CD4-positive, alpha-beta T cell treated with Interleukin-15 for 4 hours (primary cell): ENCODE data around the gene RFPL3.
"Not testable (repeated sequence)": the region's sequence is repeated elsewhere in the genome, so short reads cannot be mapped to it uniquely, and the experiment has no call there.

Source experiments
- DNase-seq: peaks from one replicate; pipeline ENCODE4 v3.0.0-alpha.2; 2020; ENCODE audit warnings: low spot score

The RFPL3 gene

DNA sequence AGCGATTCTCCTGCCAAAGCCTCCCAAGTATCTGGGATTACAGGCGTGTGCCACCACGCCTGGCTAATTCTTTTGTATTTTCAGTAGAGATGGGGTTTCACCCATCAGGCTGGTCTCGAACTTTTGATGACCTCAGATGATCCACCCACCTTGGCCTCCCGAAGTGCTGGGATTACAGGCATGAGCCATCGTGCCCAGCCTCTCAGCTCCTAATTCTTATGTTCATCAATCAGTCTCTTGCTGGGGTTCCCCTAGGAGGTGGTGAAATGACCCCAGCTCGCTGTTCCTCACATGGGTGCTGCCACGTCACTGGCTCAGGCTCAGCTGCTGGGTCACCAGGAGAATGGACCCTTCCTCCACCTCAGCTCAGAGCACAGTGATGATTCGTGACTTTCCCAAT is at the start of gene RFPL3:
RFPL3 (plus strand) TSS at position 301 of the 400 bp plus-strand sequence. CDS start 205 bp downstream, outside the sequence.
- DNase-seq = not testable (repeated sequence)

GRCh38 chr22:32308191-32308590 is 49.5 kb upstream of the RFPL3 start:
- DNase-seq = no peak

DNA sequence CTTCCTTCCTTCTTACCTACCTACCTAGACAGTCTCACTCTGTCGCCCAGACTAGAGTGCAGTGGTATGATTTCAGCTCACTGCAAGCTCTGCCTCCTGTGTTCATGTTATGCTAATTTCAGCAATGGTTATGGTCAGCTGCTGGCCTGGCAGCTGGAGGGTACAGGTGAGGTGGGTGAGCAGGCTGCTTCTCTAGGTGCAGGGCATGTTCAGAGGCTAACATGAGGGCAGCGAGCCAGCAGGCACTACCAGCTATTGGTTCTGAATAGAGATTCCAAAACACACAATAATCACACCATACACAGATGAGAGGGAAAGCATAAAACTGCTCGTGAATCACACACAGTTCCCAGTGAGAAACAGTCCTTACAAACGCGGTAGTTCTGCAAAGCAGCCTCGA is 48.7 kb upstream of the RFPL3 start:
- DNase-seq = no peak

GRCh38 chr22:32309585-32310251 is 47.9 kb upstream of the RFPL3 start:
- no peak for DNase-seq

- no peak for DNase-seq
Observed at GRCh38 chr22:32310777-32311176, 46.9 kb upstream of the RFPL3 start.

GRCh38 chr22:32311551-32312071 is 46.1 kb upstream of the RFPL3 start:
- DNase-seq = no peak

GRCh38 chr22:32312748-32313147 is 44.9 kb upstream of the RFPL3 start:
- no peak for DNase-seq

- DNase-seq = no peak
Observed at GRCh38 chr22:32313532-32313931, 44.1 kb upstream of the RFPL3 start.

DNA sequence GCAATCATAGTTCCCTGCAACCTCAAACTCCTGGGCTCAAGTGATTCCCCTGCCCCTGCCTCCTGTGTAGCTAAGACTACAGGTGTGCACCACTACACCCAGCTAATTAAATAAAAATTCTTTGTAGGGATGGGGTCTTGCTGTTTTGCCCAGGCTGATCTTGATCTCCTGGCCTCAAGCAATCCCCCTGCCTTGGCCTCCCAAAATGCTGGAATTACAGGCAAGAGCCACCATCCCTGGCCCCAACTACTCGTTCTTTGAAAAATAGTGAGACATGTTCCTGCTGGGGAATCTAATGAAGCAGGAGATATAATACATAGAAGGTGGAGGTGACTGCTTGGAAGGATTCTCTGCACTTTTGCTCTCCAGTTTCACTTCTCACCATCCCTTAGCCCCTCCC is 40.1 kb upstream of the RFPL3 start:
- no peak for DNase-seq

GRCh38 chr22:32318361-32318760 is 39.3 kb upstream of the RFPL3 start:
- DNase-seq = no peak

DNA sequence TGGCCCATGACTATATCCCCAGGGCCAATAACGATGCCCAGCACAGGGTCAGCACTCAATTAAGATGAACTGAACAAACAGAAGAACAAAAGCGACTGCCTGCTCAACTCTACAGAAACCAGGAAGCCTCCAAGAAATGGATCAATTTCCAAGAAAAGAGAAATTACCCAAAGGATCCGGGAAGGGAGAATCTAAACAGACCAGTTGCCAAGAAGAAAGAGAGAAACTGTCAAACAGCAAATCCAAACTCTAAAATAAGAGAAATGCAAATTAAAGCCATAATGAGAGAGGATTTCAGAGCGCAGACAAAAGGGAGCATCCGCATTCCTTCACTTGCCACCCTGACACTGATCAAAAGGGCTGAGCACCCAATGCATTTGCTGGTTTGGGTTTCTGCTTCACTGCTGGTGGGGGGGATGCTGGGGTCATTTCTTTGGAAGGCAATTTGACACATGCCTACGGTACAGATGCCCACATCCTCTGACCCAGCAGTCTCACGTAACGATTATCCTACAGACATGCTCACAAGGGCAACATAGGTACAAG is 37.7 kb upstream of the RFPL3 start:
- DNase-seq = no peak

DNA sequence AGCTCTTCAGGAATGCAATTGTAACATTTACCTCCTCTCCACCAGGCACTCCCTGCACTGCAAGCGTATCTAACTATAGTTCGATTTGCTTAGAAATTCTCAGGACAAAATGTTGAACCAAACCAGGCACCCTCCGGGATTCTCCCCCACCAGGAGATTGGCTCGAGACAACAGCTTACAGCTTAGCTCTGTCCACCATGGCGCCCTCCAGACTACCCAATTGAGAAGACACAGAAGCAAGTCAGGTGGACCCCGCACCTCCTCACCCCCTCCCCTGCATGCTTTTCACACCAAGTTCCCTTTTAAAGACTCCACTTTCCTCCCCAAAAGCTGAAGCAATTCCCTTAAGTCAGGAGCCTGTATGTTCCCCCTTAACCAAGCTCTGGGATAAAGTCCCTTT is 34.7 kb upstream of the RFPL3 start:
- DNase-seq = no peak

GRCh38 chr22:32323513-32324164 is 34.0 kb upstream of the RFPL3 start:
- no peak for DNase-seq

DNA sequence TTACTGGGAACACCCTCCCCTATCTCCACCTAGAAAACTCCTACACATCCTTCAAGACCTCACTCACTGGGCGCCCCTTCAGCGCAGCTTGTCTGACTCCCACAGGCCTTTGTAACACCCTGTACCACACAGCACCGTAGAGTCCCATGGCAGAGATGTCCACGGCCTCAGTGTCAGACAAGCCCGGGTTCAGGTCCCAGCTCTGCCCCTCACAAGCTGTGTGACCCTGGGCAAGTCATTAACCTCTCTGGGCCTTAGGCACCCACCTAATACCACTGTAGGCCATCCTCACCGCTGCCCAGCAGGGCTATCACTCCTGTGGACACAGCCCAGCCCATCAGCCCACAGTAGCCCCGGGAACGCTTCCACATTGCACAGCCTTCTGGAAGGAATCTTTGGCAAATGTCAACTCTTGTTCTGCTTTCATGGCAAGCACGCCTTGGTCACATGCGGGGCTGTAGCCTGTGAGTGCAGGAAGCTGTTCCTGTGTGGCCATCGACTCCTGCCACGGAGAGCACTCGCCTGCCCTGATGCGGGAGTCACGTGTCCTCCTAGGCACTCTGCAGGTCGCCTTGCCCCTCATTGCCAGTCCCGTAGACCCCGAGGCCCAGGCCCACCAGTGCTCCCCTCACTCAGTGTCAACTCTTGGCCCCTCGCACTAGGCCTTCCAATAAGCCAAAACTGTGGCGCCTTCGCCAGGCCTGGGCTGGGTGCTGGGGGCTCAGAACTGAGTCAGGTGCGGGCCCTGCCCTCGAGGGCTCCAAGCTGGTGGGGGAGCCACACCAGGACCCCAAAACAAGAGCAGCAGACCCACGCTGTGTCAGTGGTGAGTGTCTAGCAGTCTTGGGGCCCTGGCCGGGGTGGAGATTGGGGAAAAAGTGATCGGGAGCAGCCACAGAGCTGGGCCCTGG is 32.9 kb upstream of the RFPL3 start:
- no peak for DNase-seq

DNA sequence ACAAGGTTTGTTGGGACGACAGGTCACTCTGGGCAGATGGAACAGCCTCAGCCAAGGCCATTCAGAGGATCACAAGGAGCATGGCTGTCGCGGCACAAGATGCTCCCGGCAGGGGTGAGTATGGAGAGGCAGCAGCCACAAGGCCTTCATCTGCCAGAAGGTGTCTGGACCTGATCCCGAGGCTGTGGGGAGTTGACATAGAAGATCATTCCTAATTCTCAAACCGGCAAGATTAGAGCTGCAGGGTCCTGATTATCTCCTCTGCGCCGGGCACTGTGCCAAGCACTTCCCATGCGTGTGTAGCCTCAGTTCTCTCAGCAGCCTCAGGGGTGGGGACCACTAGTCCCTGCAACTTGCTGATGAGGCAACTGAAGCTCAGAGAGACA is 32.3 kb upstream of the RFPL3 start:
- DNase-seq = no peak

GRCh38 chr22:32325811-32326237 is 31.8 kb upstream of the RFPL3 start:
- DNase-seq = no peak

DNA sequence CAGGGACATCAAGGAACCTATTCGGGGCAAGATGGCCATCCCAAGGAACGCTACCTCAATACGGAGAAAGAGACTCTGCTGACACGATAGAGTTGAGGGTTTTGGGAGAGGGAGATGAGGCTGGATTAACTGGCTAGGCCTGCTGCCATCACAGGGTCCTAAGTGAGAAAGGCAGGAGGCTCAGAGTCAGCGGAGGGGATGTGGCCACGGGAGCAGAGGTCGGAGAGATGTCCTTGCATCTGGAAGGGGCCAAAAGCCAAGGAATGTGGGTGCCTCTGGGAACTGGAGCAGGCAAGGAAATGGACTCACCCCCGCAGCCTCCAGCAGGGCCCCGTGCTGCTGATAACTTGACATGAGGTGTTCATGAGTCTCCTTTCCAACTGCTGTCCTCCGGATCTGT is 31.0 kb upstream of the RFPL3 start:
- no peak for DNase-seq

- no peak for DNase-seq
Observed at GRCh38 chr22:32327066-32327465, 30.6 kb upstream of the RFPL3 start.

DNA sequence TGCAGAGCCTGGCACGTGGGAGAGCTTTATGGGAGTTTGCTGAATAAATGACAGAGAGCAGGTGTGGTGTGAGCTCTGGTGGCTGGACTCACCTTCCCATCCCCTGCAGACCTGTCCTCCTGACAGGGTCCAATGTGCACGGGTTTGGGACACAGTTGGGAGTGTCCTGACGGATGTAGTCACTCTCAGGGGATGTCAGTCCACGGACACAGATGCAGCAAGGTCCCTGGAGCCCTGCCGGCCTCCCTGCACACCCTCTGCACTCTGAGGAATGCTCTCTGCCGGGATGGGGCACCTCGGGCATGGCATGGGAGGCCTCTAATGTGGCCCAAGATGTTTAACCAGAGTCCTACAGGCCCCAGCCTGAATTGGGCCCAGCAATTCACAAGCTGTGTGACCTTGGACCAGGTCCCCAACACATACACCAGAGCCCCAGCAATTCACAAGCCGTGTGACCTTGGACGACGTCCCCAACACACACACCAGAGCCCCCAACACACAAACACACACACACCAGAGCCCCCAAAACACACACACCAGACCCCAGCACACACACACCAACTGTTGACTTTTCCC is 30.0 kb upstream of the RFPL3 start:
- no peak for DNase-seq

- no peak for DNase-seq
Observed at GRCh38 chr22:32328306-32329201, 29.1 kb upstream of the RFPL3 start.

GRCh38 chr22:32329202-32329645 is 28.4 kb upstream of the RFPL3 start:
- DNase-seq = no peak
